A673 (cell line): Measurements from ENCODE around the gene TMEM165. TPM values are rescaled to one million over a fixed set of nuclear protein-coding genes. Genes with fewer than 3 reads are reported as not detected.
A peak's percentile ranks its signal among the peaks of the same experiment; 100 is the strongest.

ENCODE experiments used
- BruUV-seq: library from RNA; stranded (reverse); fragments of 400-500 nt; replicated peaks from 2 replicates; lab custom pipeline; 2021; lab: Mats Ljungman, UMichigan
- CTCF ChIA-PET: fragments of 300-600 bp; sonication (Branson Sonifier 250); formaldehyde crosslinking; loops from one replicate; lab custom pipeline; 2022; ENCODE audit warnings: antibody characterized with exemption; lab: Charles Lee
- POLR2A ChIA-PET: fragments of 300-600 bp; sonication (Branson Sonifier 250); formaldehyde crosslinking; loops from one replicate; lab custom pipeline; 2022; ENCODE audit warnings: antibody characterized with exemption; ENCODE audit not compliant: low non-redundant PET; lab: Charles Lee
- DNase-seq: peaks from one replicate; pipeline ENCODE4 v3.0.0-alpha.2; 2015; ENCODE audit warnings: low spot score
- H3K27ac ChIP-seq: fragments of 200-600 bp; sonication (generic); 2 replicates; pipeline ENCODE4 v1.5.1; 2016; ENCODE audit warnings: mixed run types, low read depth, mild to moderate bottlenecking, mixed read lengths, antibody characterized with exemption, low read length; ENCODE audit not compliant: poor library complexity, severe bottlenecking
- H3K27me3 ChIP-seq: fragments of 200-600 bp; sonication (generic); replicated peaks from 2 replicates; pipeline ENCODE4 v1.6.1; 2017; ENCODE audit warnings: mixed run types, low read depth, mild to moderate bottlenecking, mixed read lengths, antibody characterized with exemption, low read length; ENCODE audit not compliant: insufficient read depth, poor library complexity
- H3K36me3 ChIP-seq: fragments of 200-600 bp; sonication (generic); 2 replicates; pipeline ENCODE4 v1.6.1; 2016; ENCODE audit warnings: mixed run types, mild to moderate bottlenecking, mixed read lengths, antibody characterized with exemption, low read length; ENCODE audit not compliant: insufficient read depth, poor library complexity, severe bottlenecking
- H3K4me1 ChIP-seq: fragments of 200-600 bp; sonication (generic); 2 replicates; pipeline ENCODE4 v1.6.1; 2017; ENCODE audit warnings: mixed run types, mild to moderate bottlenecking, mixed read lengths, antibody characterized with exemption, low read length; ENCODE audit not compliant: insufficient read depth, poor library complexity, severe bottlenecking
- H3K4me3 ChIP-seq: fragments of 200-600 bp; sonication (generic); 2 replicates; pipeline ENCODE4 v1.5.1; 2016; ENCODE audit warnings: low read depth, mixed run types, mild to moderate bottlenecking, mixed read lengths, low read length; ENCODE audit not compliant: poor library complexity, severe bottlenecking
- H3K9me3 ChIP-seq: fragments of 200-600 bp; sonication (generic); 2 replicates; pipeline ENCODE4 v1.6.1; 2016; ENCODE audit warnings: mixed run types, low read depth, mild to moderate bottlenecking, mixed read lengths, antibody characterized with exemption, low read length; ENCODE audit not compliant: poor library complexity, severe bottlenecking
- EZH2 ChIP-seq: fragments of 200-600 bp; sonication (generic); IDR thresholded peaks from 2 replicates; pipeline ENCODE4 v1.6.1; 2017; ENCODE audit warnings: borderline replicate concordance, low read depth, mild to moderate bottlenecking, mixed read lengths, antibody characterized with exemption, low read length; ENCODE audit not compliant: poor library complexity, severe bottlenecking
- intact Hi-C: fragments of 100-400 bp; cut with micrococcal nuclease; formaldehyde crosslinking; loops from one replicate; pipeline ENCODE4 v1.10.0; 2022; ENCODE audit not compliant: unreplicated experiment
- total RNA-seq: library from RNA; stranded (reverse); gene quantifications from 2 replicates; pipeline ENCODE4 v1.2.3, GENCODE V29; 2021
- TF ChIP-seq, protein P1 (sequence below): fragments of 300-800, 200-600 bp; sonication (generic); conservative IDR thresholded peaks from 2 replicates; pipeline ENCODE4 v1.5.1; 2017; ENCODE audit warnings: low read depth, mild to moderate bottlenecking, antibody characterized with exemption, low read length, moderate library complexity, mixed read lengths

TMEM165 gene
- total RNA-seq, 1 experiment from 2014 or later, result 34.7 TPM

DNA sequence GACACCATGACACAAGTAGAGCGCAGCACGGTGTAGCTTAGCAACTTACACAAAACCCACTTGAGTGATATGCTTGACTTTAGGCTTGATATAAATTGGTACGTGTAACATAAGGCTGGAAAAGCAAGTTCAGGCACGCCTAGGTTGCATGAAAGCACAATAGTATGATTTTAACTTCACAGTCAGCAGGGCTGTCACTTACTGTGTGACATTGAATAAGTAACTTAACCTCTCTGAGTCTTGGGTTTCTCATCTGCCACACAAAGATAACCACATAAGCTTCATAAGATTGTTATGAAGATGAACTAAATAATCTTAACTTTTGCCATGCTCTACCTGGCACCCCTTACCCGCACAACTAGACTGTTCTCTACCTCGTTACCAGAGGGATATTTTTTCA is 40.2 kb upstream of the TMEM165 start:
- ChIA-PET POLR2A (interaction anchor here (0.6 kb wide), 1 partner anchor 176 kb away, joined by 3 read pairs; no protein-coding TSS in a partner anchor), CTCF (no interaction called here)
- peaks cover 3% of the 10 kb centered on the region for H3K4me1 ChIP-seq
- no peaks in the 10 kb centered on the region for H3K27me3 ChIP-seq
- H3K36me3 ChIP-seq, result no peaks in the 10 kb centered on the region
- BruUV-seq, result no TSS peak
- H3K9me3 ChIP-seq, result no peaks in the 10 kb centered on the region
- TF ChIP-seq EZH2, result no peak
- H3K27ac ChIP-seq, result no peak overlapping the region
- intact Hi-C loops, result no loop called here
- DNase-seq, result no peak
- H3K4me3 ChIP-seq, result no peak overlapping the region

DNA sequence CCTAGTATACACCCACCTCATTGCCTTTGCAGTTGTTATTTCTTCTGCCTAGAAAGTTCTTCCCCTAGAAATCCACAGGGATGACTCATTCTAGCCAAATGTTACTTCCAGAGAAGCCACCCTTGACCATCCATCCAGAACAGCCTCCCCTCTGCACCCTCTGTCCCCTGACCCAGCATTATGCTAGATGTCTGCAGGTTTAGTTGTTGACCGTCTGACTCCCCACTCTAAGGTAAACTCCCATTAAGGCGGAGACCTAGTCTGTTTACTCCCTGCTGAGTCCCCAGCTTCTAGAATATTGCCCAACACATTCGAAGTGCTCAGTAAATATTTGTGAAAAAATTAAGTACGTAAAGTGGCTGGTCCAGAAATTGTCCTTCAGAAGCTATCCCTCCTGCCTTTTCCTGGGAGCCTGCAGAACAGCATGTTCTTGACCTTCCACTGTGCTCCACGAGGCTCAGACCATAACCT is 38.7 kb upstream of the TMEM165 start:
- intact Hi-C loops, result no loop called here
- H3K4me1 ChIP-seq, result peaks cover 3% of the 10 kb centered on the region
- no peak for TF ChIP-seq EZH2
- TF ChIP-seq, protein P1, sequence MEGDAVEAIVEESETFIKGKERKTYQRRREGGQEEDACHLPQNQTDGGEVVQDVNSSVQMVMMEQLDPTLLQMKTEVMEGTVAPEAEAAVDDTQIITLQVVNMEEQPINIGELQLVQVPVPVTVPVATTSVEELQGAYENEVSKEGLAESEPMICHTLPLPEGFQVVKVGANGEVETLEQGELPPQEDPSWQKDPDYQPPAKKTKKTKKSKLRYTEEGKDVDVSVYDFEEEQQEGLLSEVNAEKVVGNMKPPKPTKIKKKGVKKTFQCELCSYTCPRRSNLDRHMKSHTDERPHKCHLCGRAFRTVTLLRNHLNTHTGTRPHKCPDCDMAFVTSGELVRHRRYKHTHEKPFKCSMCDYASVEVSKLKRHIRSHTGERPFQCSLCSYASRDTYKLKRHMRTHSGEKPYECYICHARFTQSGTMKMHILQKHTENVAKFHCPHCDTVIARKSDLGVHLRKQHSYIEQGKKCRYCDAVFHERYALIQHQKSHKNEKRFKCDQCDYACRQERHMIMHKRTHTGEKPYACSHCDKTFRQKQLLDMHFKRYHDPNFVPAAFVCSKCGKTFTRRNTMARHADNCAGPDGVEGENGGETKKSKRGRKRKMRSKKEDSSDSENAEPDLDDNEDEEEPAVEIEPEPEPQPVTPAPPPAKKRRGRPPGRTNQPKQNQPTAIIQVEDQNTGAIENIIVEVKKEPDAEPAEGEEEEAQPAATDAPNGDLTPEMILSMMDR, result no peak
- H3K4me3 ChIP-seq, result no peak overlapping the region
- BruUV-seq, result no TSS peak
- no peaks in the 10 kb centered on the region for H3K9me3 ChIP-seq
- H3K27ac ChIP-seq, result no peak overlapping the region
- H3K27me3 ChIP-seq, result no peaks in the 10 kb centered on the region
- CTCF ChIA-PET, result no interaction called here
- DNase-seq, result no peak
- POLR2A ChIA-PET, result no interaction called here
- H3K36me3 ChIP-seq, result no peaks in the 10 kb centered on the region

- BruUV-seq, result no TSS peak
- Histone ChIP-seq H3K27me3 (no peaks in the 10 kb centered on the region), H3K27ac (peak overlapping the region; percentile 53), H3K9me3 (no peaks in the 10 kb centered on the region), H3K36me3 (no peaks in the 10 kb centered on the region), H3K4me3 (no peak overlapping the region), H3K4me1 (peaks cover 3% of the 10 kb centered on the region)
- no peak for DNase-seq
- TF ChIP-seq EZH2, result no peak
- TF ChIP-seq, protein P1, result no peak
- intact Hi-C loops, result no loop called here
- POLR2A ChIA-PET, result no interaction called here
- CTCF ChIA-PET, result no interaction called here
These were observed 37.5 kb upstream of the TMEM165 start for GRCh38 chr4:55358246-55358645.

DNA sequence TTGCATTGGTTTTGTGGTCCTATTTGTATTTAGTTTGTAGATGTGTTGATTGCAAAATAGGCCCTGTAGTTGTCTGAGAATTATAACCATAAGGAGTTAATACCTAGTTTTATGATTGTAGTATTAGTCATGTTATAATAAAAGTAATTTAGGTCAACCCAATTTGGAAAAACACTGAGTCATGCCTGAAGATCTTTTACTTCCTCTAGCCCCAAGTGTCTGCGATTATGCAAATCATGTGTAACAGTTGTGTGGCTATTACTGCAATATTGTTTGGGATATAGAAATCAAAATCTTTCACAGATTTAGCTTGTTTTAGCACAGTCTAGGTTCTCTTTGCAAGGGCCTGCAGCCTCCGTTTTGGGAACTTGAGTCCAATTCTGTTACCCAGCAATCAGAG is 37.1 kb upstream of the TMEM165 start:
- no TSS peak for BruUV-seq
- intact Hi-C loops, result no loop called here

More for the DNA sequence above, 37.1 kb upstream of the TMEM165 start:
- TF ChIP-seq, protein P1, result no peak
- TF ChIP-seq EZH2, result no peak
- POLR2A ChIA-PET, result no interaction called here
- Histone ChIP-seq H3K27me3 (no peaks in the 10 kb centered on the region), H3K4me3 (no peak overlapping the region), H3K9me3 (no peaks in the 10 kb centered on the region), H3K36me3 (no peaks in the 10 kb centered on the region), H3K4me1 (peaks cover 3% of the 10 kb centered on the region), H3K27ac (peak overlapping the region; percentile 53)
- peak; percentile 60 for DNase-seq
- CTCF ChIA-PET, result no interaction called here
